GM19468 (cell line): Measurements from ENCODE around the gene ASPHD2.

Source experiments
- ATAC-seq: cut with Tn5 transposase; IDR thresholded peaks from one replicate; pipeline ENCODE4 v1.9.1; 2021; ENCODE audit warnings: mild to moderate bottlenecking, moderate library complexity, moderate number of reproducible peaks; ENCODE audit not compliant: unreplicated experiment; ENCODE audit errors: extremely low read depth

Gene ASPHD2

DNA sequence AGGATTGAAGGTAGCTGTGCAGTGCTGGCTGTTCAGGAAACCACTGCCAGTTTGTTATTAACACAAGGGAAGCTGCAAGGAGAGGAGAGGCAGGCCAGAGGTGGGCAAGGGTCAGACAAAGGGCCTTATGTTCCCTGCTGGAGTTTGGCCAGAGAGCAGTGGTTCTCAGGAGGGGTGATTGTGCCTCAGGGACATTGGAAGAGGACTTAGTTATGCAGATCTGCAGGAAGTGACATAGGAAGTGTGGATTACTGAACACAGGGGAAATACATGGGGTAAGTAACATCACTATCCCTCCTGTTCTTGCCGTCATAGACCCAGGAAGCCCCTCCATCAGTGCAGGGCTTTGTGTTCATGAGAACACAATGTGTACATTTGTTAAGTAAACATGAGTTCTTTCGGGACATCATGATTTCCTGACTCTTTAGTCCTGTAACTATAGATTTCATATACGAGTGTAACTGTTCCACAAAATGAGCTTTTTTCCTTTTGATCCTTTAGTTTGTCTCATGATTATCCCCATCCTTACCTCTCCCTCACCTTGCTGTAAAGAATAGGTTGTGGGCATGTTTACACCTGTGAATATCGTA is 60.5 kb downstream of the ASPHD2 start:
- ATAC-seq: no peak

DNA sequence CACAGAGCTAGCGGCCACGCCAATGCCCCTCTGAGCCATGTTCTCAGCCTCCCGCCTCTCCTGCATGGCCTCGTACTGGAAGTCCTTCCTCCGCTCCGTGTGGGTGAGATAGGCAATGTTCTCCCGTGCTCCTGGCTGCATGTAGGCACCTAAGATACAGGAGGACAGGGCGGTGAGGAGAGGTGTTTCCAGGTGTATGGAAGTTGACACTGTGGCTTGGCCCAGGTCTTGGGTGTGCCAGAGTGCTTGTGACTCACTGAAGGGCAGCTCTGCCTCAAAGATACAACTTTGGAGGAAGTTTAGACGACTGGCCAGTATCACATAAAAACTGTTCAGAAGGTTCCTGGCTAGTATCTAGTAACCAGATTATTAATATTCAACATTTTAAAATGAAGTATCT is 63.2 kb downstream of the ASPHD2 start:
- no peak for ATAC-seq

DNA sequence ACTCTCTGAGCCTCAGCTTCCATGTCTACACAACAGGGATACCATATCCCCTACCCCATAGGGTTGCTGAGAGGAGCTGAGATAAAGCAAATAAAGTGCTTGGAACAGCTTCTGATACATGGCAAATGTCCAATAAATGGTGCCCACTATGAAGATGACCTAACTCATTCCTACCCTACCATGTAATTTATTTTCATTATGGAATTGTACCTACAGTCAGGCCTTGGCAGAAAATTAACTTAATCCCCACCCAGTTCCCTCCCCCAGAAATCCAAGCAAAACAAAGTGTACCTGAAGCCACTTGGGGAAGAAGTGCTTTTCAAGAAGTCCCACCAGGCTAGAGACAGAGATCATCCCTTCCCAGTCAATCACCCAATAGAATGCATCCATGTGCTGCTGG is 65.4 kb downstream of the ASPHD2 start:
- ATAC-seq: no peak
